Ramos (cell line): ENCODE data around the gene RNF144A.
"Not testable (repeated sequence)": the region's sequence is repeated elsewhere in the genome, so short reads cannot be mapped to it uniquely, and the experiment has no call there.

Source experiments
- in situ Hi-C: fragments of 300-500 bp; cut with MboI; formaldehyde crosslinking; loops from one replicate; pipeline ENCODE4 v1.14.3; 2022; ENCODE audit warnings: low sequenced_read_pairs; ENCODE audit not compliant: unreplicated experiment

RNF144A gene

DNA sequence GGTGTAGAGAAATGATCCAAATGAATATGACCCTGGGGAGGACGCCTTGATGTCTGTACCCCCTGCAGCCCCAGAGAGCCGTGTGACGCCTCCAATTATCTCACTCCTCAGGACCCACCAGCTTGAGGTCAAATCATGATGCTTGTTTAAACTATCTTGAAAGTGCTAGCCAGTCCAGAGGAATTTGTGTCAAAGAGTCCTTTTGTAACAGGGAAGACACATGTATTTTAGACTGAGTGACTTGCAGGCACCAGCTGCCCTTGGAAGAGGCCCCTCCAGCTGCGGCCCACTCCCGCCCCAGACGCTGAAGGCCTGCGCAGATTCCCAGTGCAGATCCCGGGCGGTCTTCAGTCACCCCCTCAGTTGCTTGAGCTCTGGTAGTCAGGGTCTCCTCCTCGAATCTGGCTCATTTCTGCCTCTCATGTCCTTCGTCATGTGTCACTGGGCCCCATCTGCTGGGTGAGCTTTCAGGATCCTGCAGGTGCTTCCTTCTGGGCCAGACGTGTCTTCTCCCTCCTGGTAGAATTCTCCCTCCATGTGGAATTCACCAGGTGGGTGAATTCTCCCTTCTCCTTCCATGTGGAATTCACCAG lies 77.4 kb downstream of the RNF144A start:
- in situ Hi-C loops = no loop called here

DNA sequence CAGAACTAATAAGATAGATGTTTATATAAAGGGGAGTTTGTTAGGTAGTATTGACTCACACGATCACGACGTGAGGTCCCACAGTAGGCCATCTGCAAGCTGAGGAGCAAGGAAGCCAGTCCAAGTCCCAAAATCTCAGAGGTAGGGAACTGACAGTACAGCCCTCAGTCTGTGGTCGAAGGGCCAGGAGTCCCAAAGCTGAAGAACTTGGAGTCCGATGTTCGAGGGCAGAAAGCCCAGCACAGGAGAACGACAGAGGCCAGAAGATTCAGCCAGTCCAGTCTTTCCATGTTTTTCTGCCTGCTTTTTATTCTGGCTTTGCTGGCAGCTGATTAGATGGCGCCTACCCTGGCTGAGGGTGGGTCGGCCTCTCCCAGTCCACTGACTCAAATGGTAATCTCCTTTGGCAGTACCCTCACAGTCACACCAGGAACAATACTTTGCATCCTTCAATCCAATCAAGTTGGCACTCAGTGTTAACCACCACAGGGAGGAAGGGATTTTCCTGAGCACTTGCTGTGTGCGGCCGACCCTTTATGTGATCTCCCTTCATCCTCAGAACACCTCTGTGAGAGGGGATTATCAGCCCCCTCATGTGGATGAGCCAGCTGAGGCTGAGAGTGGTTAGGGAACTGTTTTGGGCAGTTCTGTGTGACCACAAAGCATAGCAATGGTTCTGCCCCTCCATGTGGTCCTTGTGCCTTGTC lies 78.3 kb downstream of the RNF144A start:
- in situ Hi-C loops = no loop called here

DNA sequence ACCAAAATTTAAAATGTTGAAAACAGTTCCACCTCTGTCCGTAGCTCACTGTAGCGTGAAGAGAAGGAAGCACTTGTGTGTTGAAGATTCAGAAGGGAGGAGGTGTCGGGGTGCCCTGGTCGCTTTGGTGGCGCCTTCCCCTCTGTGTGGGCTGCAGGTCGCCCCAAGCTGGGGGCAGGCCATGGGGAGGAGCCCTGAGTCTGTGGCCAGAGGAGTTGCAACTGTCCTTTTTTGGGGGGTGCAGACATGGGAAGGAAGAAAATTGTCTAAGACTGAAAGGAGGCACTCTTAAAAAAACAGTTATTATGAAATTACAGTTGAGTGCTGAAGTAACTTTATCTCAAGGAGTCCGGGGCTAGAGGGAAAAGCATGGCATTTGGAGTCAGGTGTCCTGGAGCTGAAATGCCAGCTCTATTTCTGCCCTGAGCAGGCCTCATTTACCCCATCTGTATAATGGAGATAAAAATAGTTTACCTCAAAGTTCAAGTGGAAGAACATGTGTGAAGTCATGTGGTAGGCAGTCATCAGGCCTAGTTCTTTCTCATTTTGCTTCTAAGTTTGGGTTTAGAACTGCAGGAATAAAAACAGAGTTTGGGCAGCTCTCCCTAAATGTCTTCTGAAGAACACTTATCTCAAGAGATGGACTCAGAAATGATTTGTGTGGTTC lies 82.1 kb downstream of the RNF144A start:
- in situ Hi-C loops = no loop called here

DNA sequence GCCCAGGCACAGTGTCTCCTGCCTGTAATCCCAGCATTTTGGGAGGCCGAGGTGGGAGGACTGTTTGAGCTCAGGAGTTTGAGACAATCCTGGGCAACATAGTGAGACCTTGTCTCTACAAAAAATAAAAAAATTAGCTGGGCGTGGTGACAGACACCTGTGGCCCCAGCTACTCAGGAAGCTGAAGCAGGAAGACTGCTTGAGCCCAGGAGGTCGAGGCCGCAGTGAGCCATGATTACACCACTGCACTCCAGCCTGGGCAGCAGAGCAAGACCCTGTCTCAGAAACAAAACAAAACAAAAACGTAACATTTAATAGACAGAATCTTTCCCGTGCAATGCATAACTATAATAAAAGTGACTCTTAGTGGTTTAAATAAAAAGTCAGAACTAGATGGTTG lies 84.2 kb downstream of the RNF144A start:
- in situ Hi-C loops = not testable (repeated sequence)

DNA sequence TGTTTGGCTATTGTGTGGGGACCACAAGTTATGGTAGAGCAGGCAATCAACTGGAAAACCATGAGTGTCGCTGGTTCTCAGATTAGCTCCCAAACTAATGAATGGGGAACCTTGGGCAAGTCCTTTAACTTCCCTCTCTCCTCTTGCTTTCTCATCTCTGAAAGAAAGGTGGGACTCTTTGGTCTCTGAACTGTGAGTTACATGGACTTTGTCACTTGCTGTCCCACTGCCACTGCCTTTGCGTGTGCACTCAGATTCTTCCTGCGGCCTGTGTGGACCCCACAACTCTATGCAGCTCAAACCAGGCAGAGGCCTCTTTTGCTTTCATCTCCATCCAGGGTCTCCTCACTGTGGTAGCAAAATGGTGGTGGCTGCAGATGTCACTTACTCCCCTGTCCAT lies 86.7 kb downstream of the RNF144A start:
- in situ Hi-C loops = no loop called here

DNA sequence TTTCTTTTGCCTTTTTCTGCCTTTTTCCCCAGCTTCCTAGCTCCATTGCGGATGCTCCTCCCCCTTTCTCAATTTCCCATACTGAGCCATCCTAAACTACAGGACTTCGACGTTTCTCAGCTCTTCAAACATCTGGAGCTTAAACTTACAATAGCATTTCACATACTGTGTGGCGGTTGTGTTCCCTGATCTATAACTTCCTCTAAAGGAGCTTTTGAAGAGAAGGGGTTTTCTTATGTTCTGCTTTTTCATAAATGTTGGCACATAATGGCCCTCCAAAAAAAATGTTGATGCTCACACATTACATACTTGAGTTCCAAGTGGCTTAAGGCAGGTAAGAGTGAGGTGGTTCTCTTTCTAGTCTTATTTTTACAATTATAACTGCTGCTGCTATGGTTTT lies 87.4 kb downstream of the RNF144A start:
- in situ Hi-C loops = no loop called here

DNA sequence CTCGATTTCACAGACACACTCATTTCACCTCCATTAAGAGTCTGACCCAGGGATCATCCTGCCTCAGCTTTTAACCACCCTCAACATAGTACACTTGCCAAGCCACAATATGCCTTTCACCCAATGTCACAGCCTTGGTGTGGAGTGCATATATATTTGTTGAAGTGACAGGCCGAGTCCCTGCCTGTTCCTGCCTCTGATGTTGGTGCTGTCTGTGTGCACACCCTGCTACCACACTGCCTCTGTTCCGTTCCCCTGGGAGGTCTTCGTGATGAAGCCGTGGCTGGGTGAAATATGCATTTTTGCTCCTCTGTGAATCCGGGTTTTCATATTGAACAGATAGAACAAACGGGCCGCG lies 90.3 kb downstream of the RNF144A start:
- in situ Hi-C loops = no loop called here

DNA sequence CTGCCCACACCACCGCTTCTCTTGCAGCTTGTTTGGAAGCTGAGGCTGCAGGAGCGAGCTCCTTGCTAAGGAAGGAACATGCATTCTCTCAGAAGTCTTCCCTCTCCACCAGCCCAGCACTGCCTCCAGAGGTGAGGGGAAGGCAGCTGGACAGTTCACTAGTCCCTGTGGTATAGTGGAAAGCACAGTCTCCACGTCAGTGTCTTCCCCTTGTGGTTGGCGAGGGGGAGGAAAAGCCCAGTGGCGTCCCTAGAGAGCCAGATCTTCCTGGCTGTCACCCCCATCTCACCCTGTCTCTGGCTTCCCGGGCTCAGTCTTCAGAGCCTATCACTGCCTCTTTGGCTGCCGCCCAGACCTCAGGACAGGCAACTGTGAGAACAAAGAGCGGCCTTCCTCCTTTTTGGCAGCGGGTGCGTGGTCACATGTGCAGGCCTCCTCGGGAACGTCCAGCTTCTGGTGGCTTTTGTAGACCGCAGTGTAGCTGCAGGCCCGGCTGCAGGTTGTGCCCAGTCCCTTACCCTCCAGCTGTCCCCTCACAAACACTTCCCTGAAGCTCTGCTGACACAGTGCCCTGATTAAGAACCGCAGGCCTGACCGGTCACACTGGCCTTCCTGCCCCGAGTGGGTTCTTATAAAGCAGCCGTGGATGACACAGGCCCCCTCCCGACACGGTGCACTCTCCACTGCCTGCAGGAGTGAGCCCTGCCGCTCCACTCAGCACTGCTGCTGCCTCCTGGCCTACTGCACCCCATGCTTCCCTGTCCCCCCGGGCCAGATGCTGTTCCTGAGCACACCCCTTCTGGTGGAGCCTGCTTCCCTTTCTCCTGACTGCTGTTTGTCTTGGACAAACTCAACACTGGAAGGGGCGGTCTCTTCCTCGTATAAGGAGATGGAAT lies 90.9 kb downstream of the RNF144A start:
- in situ Hi-C loops = no loop called here

DNA sequence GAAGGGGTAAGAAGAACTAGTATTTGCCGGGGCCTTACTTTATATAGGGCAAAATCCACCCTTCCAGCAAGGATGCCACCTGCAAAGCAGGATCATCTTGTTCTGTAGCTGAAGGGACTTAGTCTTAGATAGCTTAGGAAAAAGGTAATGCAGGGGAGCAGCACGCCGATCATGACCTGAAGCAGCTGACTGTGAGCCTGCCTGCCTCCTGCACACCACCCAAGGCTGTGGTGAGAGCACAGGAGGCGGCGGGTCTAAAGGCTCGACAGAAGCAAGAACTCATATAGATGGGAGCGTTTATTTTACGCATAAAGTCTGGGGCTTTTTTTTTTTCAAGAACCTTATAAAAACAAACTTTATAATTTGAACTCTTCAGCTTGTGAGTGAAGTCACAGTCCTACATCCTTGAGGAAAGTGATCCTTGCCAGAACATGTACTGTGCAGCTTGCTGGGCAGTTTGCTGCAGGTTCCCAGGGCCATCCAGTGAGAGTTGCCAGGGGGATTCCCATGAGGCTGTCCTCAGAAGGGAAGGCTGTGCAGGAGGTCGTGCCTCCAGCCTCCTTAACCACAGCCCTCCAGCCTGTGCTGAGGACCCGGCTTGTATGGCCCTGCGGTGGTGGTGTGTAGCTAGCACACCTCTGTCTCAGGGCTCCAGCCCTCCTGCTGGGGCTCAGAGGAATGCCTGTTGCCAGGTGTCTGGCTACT lies 92.1 kb downstream of the RNF144A start:
- in situ Hi-C loops = no loop called here

DNA sequence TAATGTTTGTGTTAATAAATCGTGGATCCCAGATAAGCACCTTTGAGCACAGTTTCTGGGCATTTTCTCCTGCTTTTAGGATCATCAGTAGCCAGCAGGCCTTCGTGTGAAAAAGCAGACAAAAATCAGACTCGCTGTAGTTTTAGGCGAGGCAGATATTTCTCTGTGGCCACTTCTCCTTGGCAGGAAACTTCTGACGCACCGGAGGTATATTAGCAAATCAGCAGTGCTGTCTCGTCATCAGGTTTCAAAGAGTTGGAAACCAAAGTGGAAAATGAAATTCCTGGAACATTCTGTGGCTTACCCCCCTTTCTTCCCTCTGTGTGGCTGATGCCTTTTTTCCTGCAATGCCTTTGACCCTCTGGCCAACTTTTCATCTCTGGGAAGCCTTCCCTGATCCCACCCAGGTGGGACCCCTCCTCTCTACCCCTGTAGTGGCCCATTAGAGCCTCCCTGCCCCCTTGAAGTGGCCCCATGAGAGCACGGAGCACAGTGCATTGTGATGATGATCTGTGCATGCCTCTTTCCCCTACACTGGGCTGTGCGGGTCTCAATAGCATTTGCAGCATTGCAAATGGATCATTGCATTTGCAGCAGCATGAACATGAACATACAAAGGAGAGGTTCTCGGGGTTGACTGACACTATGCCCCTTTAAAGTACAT lies 93.3 kb downstream of the RNF144A start:
- in situ Hi-C loops = no loop called here

DNA sequence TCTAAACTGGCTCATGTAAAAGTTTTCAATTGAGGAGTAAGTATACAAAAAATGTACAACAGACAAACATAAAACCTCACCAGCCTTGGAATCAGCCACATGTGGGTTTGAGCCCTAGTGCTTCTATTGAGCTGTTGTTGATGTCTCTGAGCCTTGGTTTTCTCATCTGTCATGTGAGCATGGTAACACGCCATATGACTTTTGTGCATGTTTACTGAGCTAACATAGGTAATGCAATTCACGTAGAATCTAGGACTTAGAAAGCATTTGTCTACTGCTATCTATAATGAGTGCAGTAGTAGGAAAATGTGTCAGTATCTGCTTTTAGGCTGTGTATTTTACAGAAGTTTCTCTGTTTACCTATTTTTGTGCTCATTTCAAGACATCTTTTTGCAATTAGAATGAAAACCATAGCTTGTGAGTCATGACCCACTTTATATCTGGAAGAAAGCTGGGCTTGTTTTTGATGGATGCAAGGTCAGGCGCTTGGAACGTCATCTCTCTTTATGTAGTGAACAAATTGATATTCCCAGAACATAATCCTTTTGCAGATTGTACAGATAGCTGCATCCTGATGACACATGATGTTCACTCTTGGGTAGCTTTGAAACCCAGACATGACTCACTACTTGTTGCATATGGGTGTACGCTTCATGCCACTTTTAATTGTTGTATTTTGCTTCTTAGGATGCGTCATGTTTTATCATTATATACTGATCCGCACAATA lies 94.3 kb downstream of the RNF144A start:
- in situ Hi-C loops = no loop called here

DNA sequence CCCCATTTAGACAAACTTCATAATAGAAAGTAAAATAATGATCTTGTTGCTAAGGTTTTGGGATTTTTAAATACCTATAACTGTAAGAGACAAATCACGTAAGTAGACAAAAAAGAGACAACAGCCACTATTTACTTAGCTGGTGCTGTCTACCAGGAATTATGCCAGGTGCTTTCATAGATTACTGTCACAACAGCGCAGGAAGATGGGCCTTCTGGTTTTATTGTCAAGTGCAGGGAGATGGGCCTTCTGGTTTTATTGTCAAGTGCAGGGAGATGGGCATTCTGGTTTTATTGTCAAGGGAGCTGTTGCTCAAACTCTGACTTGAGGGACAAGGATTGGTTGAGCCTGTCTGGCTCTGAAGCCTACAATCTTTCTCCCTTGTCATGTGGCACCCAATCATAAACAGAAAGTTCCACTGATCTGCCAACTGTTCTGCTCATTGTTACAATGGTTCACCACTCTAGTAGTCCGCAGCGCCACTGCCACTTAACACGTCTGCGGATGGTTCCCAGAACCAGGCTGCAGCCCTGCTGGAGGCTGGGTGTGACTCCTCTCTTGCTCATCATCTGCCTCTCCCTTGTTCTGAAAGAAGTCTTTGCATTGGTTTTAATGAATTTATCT lies 95.0 kb downstream of the RNF144A start:
- in situ Hi-C loops = no loop called here

DNA sequence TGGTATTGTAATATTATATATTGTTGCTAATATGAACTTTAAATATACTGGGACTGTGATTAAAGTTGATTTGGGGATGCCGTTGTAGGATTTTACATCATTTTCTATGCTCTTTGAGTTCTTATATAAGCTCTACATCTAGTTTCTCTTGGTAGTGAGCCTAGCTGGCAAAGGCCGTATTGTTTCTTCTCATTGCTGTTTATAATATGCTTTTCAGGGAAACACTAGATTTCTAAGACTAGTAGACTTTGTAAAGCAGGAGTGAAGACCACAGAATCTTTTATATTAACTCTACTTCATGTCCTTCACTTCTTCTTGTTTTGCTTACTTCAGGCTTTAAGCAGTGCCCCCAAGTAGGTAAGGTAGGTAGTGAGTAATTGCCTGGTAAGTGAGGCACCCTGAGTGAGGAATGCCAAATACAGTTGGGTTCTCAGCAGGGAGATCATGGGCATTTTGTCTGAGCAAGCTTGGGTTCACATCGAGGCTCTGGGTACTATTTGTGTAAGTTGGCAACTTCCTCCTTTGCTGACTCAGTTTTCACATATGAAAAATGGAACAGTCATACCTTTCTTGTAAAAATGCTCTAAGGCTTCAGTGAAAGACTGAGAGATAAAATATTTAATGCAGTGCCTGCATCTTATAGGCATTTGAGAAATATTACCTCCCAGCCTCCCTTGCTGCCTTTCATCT lies 96.4 kb downstream of the RNF144A start:
- in situ Hi-C loops = no loop called here

DNA sequence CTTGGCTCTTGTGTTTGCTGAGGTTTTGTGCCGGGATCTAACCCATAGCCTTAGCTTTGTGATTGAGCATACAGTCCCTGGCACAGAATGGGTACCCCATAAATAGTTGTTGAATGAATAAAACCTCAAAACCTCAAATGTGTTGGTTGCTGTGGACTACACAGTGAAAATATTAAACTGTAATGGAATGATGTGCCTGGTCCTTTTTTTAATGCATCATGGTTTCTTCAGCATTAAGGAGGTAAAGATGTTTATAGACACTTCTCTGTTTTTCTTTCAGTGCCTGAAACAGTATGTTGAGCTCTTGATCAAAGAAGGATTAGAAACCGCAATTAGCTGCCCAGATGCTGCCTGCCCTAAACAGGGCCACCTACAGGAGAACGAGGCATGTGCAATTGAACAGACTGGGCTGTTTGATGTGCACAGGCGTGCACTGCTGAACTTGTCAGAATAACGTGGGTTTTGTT lies 97.0 kb downstream of the RNF144A start:
- in situ Hi-C loops = no loop called here

DNA sequence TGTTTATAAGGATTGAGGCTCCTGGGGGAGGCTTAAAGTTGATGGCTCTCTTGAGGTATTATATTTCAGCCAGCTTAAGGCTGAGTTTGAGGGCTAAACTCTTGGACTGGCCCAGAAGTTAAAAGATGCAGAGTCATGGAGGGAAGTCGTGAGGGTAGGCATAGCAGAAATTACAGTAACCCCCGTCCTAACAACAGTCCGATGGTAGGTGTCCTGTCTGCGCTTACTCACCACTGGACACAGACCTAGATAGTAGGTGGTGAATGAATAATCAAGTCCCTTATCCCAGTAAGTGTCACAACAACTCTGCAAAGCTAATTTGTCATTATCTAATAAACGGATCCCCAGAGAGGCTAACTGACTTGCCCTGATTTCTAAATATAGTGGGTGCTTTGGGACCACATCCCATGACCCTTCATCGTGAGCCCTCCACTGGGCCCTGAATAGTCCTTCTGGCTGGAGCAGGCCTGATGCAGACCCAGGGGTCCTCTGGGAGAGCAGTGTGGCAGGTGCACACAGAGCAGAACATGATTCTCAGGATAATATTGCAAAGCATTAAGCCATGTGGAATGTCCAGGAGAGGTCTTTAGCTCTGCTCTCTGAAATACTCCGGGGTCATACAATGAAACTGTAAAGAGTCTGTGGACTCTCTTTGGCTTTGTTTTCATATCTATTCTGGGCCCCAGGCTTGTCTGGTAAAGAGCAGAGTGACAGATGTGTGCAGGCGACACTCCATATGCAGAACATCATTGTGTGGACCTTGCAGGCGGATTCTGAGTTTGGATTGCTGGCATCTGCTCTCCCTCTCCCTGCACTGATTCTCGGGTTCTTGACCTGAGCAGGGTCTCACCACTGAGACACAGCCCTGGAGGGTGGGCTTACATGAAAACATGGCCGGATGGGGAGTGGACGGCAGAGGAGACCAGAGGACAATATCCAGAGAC lies 98.1 kb downstream of the RNF144A start:
- in situ Hi-C loops = no loop called here

DNA sequence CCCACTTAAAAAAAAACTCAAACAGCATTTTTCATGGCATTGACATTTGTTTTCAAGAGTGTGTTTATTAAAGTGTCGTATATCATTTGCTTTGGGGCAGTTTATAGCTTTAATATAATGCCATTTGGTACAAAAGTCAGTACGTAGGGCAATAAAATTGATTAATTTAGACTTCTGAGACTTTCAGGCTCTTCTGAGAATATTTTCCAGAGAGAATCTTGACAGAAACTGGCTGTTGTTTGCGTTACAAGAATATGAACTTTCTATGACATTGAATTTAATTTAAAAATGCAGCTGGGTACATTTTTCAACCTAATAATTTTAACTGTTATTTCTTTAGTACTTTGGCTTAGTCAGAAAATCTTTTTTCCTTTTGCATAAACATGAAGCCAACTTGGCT lies 98.9 kb downstream of the RNF144A start:
- in situ Hi-C loops = no loop called here
